ENCODE measurements around the gene SH3PXD2A.

- TF ChIP-seq CTCF (IDR thresholded peaks at IDR 0.05) (no peak), POLR2A (IDR thresholded peaks at IDR 0.05) (no peak)
These were observed 14.7 kb downstream of the SH3PXD2A start for GRCh38 chr10:103840740-103841070.

Data from Peyer's patch (tissue), 4 donors.